ENCODE measurements around the gene SSTR3.

Gene SSTR3

GRCh38 chr22:37167981-37168647 is 44.2 kb downstream of the SSTR3 start:
- no peak for DNase-seq (ENCODE audit: low read depth in 2 of 2)

GRCh38 chr22:37167176-37167980 is 44.9 kb downstream of the SSTR3 start:
- no peak for DNase-seq (ENCODE audit: low read depth in 2 of 2)

- peak; percentile 71 to 81 for DNase-seq (ENCODE audit: low read depth in 2 of 2)
Observed at GRCh38 chr22:37166675-37167066, 45.6 kb downstream of the SSTR3 start.

- no peak for DNase-seq (ENCODE audit: low read depth in 2 of 2)
Observed at GRCh38 chr22:37165940-37166674, 46.2 kb downstream of the SSTR3 start.

- no peak for DNase-seq (ENCODE audit: low read depth in 2 of 2)
Observed at GRCh38 chr22:37165066-37165465, 47.2 kb downstream of the SSTR3 start.

- DNase-seq (ENCODE audit: low read depth in 2 of 2), result no peak
Observed at GRCh38 chr22:37164505-37164887, 47.8 kb downstream of the SSTR3 start.

- DNase-seq (ENCODE audit: low read depth in 2 of 2), result no peak
Observed at GRCh38 chr22:37163575-37164504, 48.4 kb downstream of the SSTR3 start.

GRCh38 chr22:37163096-37163489 is 49.2 kb downstream of the SSTR3 start:
- no peak for DNase-seq (ENCODE audit: low read depth in 2 of 2)

GRCh38 chr22:37162221-37163095 is 49.8 kb downstream of the SSTR3 start:
- peak in 1 of 2 donors; percentile 43 for DNase-seq (ENCODE audit: low read depth in 2 of 2)

GRCh38 chr22:37161443-37161842 is 50.8 kb downstream of the SSTR3 start:
- DNase-seq (ENCODE audit: low read depth in 2 of 2), result no peak

GRCh38 chr22:37160027-37160426 is 52.2 kb downstream of the SSTR3 start:
- no peak for DNase-seq (ENCODE audit: low read depth in 2 of 2)

- DNase-seq (ENCODE audit: low read depth in 2 of 2), result no peak
Observed at GRCh38 chr22:37158963-37159290, 53.4 kb downstream of the SSTR3 start.

- no peak for DNase-seq (ENCODE audit: low read depth in 2 of 2)
Observed at GRCh38 chr22:37157516-37158285, 54.6 kb downstream of the SSTR3 start.

GRCh38 chr22:37156686-37157435 is 55.4 kb downstream of the SSTR3 start:
- no peak for DNase-seq (ENCODE audit: low read depth in 2 of 2)

- DNase-seq (ENCODE audit: low read depth in 2 of 2), result no peak
Observed at GRCh38 chr22:37155971-37156370, 56.3 kb downstream of the SSTR3 start.

- DNase-seq (ENCODE audit: low read depth in 2 of 2), result no peak
Observed at GRCh38 chr22:37154925-37155712, 57.2 kb downstream of the SSTR3 start.
